SKM-1 (cell line): ENCODE results near the gene PPP1R3A.

Experiments
- DNase-seq: peaks from one replicate; lab custom pipeline; 2025; ENCODE audit not compliant: unreplicated experiment; lab: John Stamatoyannopoulos, UW

PPP1R3A gene

GRCh38 chr7:113880559-113880958 lies 38.2 kb downstream of the PPP1R3A start:
- DNase-seq, result no peak

GRCh38 chr7:113878394-113878992 lies 40.3 kb downstream of the PPP1R3A start:
- no peak for DNase-seq

- DNase-seq, result no peak
These were observed 43.6 kb downstream of the PPP1R3A start for GRCh38 chr7:113875224-113875623.

- no peak for DNase-seq
These were observed 45.2 kb downstream of the PPP1R3A start for GRCh38 chr7:113873554-113874151.

GRCh38 chr7:113872981-113873380 lies 45.8 kb downstream of the PPP1R3A start:
- no peak for DNase-seq

- DNase-seq, result no peak
These were observed 51.5 kb downstream of the PPP1R3A start for GRCh38 chr7:113867325-113867724.

- DNase-seq, result no peak
These were observed 62.8 kb downstream of the PPP1R3A start for GRCh38 chr7:113856010-113856409.

GRCh38 chr7:113840954-113841353 lies 77.9 kb downstream of the PPP1R3A start:
- DNase-seq, result no peak

- DNase-seq, result no peak
These were observed 83.4 kb downstream of the PPP1R3A start for GRCh38 chr7:113835367-113835766.

GRCh38 chr7:113832196-113832745 lies 86.5 kb downstream of the PPP1R3A start:
- DNase-seq, result no peak

- DNase-seq, result no peak
These were observed 87.3 kb downstream of the PPP1R3A start for GRCh38 chr7:113831556-113831955.

GRCh38 chr7:113828581-113828980 lies 90.2 kb downstream of the PPP1R3A start:
- DNase-seq, result no peak
